ENCODE results near the gene WNT2B.

The WNT2B gene

GRCh38 chr1:112518186-112518585, 9.4 kb downstream of the WNT2B start:
- no peak for TF ChIP-seq CTCF (IDR thresholded peaks at IDR 0.05; ENCODE audit: control insufficient read depth, insufficient read depth, low read depth, low read length, missing control alignments)
- no peak for DNase-seq (ENCODE audit: low read depth)
- H3K4me3 ChIP-seq (ENCODE audit: control insufficient read depth, low read depth, low read length) = no peak overlapping the region

- no peak overlapping the region for H3K4me3 ChIP-seq (ENCODE audit: control insufficient read depth, low read depth, low read length)
- TF ChIP-seq CTCF (IDR thresholded peaks at IDR 0.05; ENCODE audit: control insufficient read depth, insufficient read depth, low read depth, low read length, missing control alignments) = no peak
- DNase-seq (ENCODE audit: low read depth) = no peak
Observed at GRCh38 chr1:112520166-112520565, 11.4 kb downstream of the WNT2B start.

DNA sequence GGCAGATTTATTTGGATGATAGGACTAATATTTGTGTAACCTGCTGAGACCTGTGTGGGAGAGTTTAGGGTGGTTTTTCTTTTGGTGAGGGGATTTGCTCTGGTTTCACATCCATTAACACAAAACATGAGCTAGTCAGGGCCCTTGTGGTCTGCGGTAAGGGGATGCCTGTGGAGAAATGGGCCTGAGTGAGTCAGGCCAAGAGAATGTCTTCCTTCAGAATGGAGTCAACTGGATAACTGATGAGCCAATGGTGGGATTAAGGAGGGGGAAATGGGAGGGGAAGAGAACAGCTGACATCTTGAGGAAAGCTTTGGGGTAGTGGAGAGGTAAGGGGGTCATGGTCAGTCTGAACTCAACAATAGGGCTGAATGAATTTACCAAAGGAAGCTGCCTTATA, 13.9 kb downstream of the WNT2B start:
- H3K4me3 ChIP-seq (ENCODE audit: control insufficient read depth, low read depth, low read length) = no peak overlapping the region
- DNase-seq (ENCODE audit: low read depth) = peak; percentile 70
- no peak for TF ChIP-seq CTCF (IDR thresholded peaks at IDR 0.05; ENCODE audit: control insufficient read depth, insufficient read depth, low read depth, low read length, missing control alignments)

DNA sequence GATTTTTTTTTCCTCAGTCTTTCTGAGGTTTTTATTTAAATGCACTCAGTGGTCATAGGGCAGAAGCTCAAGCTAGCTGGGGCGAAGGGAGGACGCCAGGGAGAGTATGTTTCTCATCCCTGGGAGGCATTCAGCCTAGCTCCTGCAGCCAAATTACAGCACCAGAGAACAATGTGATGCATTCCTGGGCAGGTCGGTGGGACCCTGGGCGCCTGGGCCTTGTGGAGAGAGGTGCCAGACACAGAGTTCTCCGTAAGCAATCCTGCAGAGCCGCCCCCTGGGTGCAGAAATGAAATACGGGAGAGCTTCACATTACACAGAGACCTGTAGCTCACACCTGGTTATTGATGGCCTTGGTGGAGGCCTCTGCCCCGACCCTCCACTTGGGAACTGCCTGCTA, 15.5 kb downstream of the WNT2B start:
- no peak for DNase-seq (ENCODE audit: low read depth)
- no peak for TF ChIP-seq CTCF (IDR thresholded peaks at IDR 0.05; ENCODE audit: control insufficient read depth, insufficient read depth, low read depth, low read length, missing control alignments)
- no peak overlapping the region for H3K4me3 ChIP-seq (ENCODE audit: control insufficient read depth, low read depth, low read length)

DNA sequence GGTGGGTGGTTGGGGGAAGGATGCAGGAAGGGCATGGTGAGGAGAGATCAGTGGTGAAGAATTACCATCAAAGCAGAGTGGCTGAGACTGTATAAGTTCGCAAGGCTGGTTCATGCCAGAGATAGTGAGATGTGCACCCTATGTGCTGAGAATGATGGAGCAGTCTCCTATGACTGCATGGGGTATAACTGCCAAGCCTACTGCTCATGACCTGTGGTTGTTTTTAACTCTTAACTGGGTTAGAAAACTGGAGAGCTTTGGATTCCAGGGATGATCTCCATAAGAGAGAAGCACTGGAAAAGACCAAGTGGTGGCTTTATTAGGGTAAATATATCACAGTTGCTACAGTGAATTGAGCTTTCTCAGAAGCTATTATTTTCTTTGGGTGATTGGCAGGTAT, 16.2 kb downstream of the WNT2B start:
- DNase-seq (ENCODE audit: low read depth) = no peak
- H3K4me3 ChIP-seq (ENCODE audit: control insufficient read depth, low read depth, low read length) = no peak overlapping the region

DNA sequence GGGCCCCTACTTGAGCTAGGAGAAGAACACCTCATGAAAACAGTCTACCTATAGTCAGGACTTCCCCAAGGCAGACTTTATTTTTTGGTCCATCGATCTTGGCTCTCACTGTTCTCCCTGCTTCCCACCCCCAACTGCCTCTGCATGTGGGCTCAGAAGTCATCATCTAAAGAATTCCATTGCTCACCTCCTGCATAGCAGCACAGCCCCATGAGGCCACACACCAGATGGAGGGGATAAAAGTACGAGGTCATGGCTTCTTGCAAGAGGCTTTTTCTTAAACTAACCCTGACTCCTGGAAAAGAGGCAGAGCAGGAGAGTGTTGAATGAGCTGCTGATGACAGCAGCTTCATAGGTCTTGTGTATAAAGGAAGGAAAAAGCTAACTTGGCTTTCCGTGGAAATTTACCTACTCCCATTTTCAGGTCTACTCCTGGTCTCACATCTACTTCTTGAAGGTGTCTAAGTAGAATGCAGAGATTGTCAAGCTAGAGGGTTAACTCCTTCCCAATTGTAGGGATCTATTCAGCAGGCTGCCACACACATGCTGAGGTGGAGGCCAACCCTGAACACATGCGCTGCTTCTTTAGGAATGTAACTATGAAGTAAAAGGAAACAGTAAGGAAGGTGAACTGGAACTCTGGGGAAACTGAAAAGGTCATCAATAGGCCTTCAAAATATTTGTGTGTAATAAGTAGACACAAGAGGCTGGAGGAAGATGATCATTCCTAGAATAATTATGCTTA, 18.7 kb downstream of the WNT2B start:
- no peak for TF ChIP-seq CTCF (IDR thresholded peaks at IDR 0.05; ENCODE audit: control insufficient read depth, insufficient read depth, low read depth, low read length, missing control alignments)
- no peak overlapping the region for H3K4me3 ChIP-seq (ENCODE audit: control insufficient read depth, low read depth, low read length)
- no peak for DNase-seq (ENCODE audit: low read depth)

More for the DNA sequence above, 16.2 kb downstream of the WNT2B start:
- TF ChIP-seq CTCF (IDR thresholded peaks at IDR 0.05; ENCODE audit: control insufficient read depth, insufficient read depth, low read depth, low read length, missing control alignments) = no peak
